ENCODE results near the gene PDCD5. TPM values are rescaled to one million over a fixed set of nuclear protein-coding genes. Genes with fewer than 3 reads are reported as not detected.
"Not testable (repeated sequence)": the region's sequence is repeated elsewhere in the genome, so short reads cannot be mapped to it uniquely, and the experiment has no call there.

The PDCD5 gene
- total RNA-seq (2014; rRNA removed; shearing (Covaris generic)), result 213 and 234 TPM in 2 replicates

- peak; percentile 93 for DNase-seq (ENCODE audit: low read depth)
Measured at GRCh38 chr19:32580901-32581704, at the start of gene PDCD5. Gene PDCD5, plus strand, starts transcription at chr19:32581190. Its CDS starts 72 bp downstream, at chr19:32581262.

GRCh38 chr19:32532233-32532632, 48.8 kb upstream of the PDCD5 start:
- DNase-seq (ENCODE audit: low read depth), result no peak

- DNase-seq (ENCODE audit: low read depth), result peak; percentile 7
Measured at GRCh38 chr19:32537580-32537979, 43.4 kb upstream of the PDCD5 start.

- DNase-seq (ENCODE audit: low read depth), result no peak
Measured at GRCh38 chr19:32539240-32539916, 41.6 kb upstream of the PDCD5 start.

- no peak for DNase-seq (ENCODE audit: low read depth)
Measured at GRCh38 chr19:32540621-32541020, 40.4 kb upstream of the PDCD5 start.

GRCh38 chr19:32541376-32541775, 39.6 kb upstream of the PDCD5 start:
- not testable (repeated sequence) for DNase-seq (ENCODE audit: low read depth)

GRCh38 chr19:32542477-32543108, 38.4 kb upstream of the PDCD5 start:
- DNase-seq (ENCODE audit: low read depth), result no peak

- DNase-seq (ENCODE audit: low read depth), result peak; percentile 94
Measured at GRCh38 chr19:32543115-32543900, 37.7 kb upstream of the PDCD5 start.

- no peak for DNase-seq (ENCODE audit: low read depth)
Measured at GRCh38 chr19:32544917-32545316, 36.1 kb upstream of the PDCD5 start.

- no peak for DNase-seq (ENCODE audit: low read depth)
Measured at GRCh38 chr19:32550666-32551065, 30.3 kb upstream of the PDCD5 start.

GRCh38 chr19:32555786-32556185, 25.2 kb upstream of the PDCD5 start:
- no peak for DNase-seq (ENCODE audit: low read depth)

GRCh38 chr19:32558607-32559228, 22.3 kb upstream of the PDCD5 start:
- peak; percentile 27 for DNase-seq (ENCODE audit: low read depth)

GRCh38 chr19:32563761-32564160, 17.2 kb upstream of the PDCD5 start:
- no peak for DNase-seq (ENCODE audit: low read depth)

GRCh38 chr19:32566246-32566830, 14.7 kb upstream of the PDCD5 start:
- DNase-seq (ENCODE audit: low read depth), result peak; percentile 47

- no peak for DNase-seq (ENCODE audit: low read depth)
Measured at GRCh38 chr19:32567486-32567885, 13.5 kb upstream of the PDCD5 start.

GRCh38 chr19:32570081-32570785, 10.8 kb upstream of the PDCD5 start:
- peak; percentile 69 for DNase-seq (ENCODE audit: low read depth)

- not testable (repeated sequence) for DNase-seq (ENCODE audit: low read depth)
Measured at GRCh38 chr19:32571471-32572075, 9.4 kb upstream of the PDCD5 start.

GRCh38 chr19:32572700-32573491, 8.1 kb upstream of the PDCD5 start:
- not testable (repeated sequence) for DNase-seq (ENCODE audit: low read depth)

- no peak for DNase-seq (ENCODE audit: low read depth)
Measured at GRCh38 chr19:32573492-32573794, 7.5 kb upstream of the PDCD5 start.
